BJ (cell line): Measurements from ENCODE around the gene KRTAP6-3. TPM values are rescaled to one million over a fixed set of nuclear protein-coding genes. Genes with fewer than 3 reads are reported as not detected.

Experiments used
- CTCF ChIA-PET: fragments of 350-600 bp; formaldehyde crosslinking; extraction: SDS; loops from one replicate; lab custom pipeline; 2021; ENCODE audit warnings: antibody characterized with exemption, inconsistent platforms; lab: Yijun Ruan, JAX
- POLR2A ChIA-PET: fragments of 300-600 bp; sonication (Branson Sonifier 250); formaldehyde crosslinking; extraction: SDS; loops from one replicate; lab custom pipeline; 2021; ENCODE audit warnings: antibody characterized with exemption; lab: Charles Lee
- DNase-seq: peaks from one replicate; pipeline ENCODE4 v3.0.0-alpha.2; 2011; ENCODE audit warnings: low read depth
- H3K27me3 ChIP-seq: 2 replicates; pipeline ENCODE4 v1.6.0; 2011; ENCODE audit warnings: low read length; ENCODE audit not compliant: control insufficient read depth, insufficient read depth
- H3K36me3 ChIP-seq: 2 replicates; pipeline ENCODE4 v1.5.1; 2011; ENCODE audit warnings: low read length; ENCODE audit not compliant: control insufficient read depth, insufficient read depth
- H3K4me3 ChIP-seq: 2 replicates; pipeline ENCODE4 v1.5.1; 2011; ENCODE audit warnings: low read depth, mild to moderate bottlenecking, control low read depth, low read length
- CTCF ChIP-seq: IDR thresholded peaks from 2 replicates; pipeline ENCODE4 v1.5.1; 2011; ENCODE audit warnings: low read depth, mild to moderate bottlenecking, control low read depth, inconsistent platforms, low read length, moderate library complexity; ENCODE audit not compliant: insufficient read depth
- polyA plus RNA-seq: library from polyadenylated mRNA; depleted of rRNA; stranded (reverse); fragments of >200 nt; gene quantifications from 2 replicates; pipeline ENCODE4 v1.2.3, GENCODE V29; 2011

The KRTAP6-3 gene
- polyA plus RNA-seq, 1 experiment, result not detected

GRCh38 chr21:30620080-30620479 is 27.8 kb downstream of the KRTAP6-3 start:
- no peaks in the 10 kb centered on the region for H3K27me3 ChIP-seq
- ChIA-PET POLR2A (no interaction called here), CTCF (no interaction called here)
- no peak for DNase-seq
- H3K36me3 ChIP-seq, result no peaks in the 10 kb centered on the region
- TF ChIP-seq CTCF, result no peak
- no peak overlapping the region for H3K4me3 ChIP-seq

- no peaks in the 10 kb centered on the region for H3K27me3 ChIP-seq
- DNase-seq, result no peak
- no peaks in the 10 kb centered on the region for H3K36me3 ChIP-seq
- CTCF ChIA-PET, result no interaction called here
- no peak for TF ChIP-seq CTCF
- POLR2A ChIA-PET, result no interaction called here
- H3K4me3 ChIP-seq, result no peak within 1 kb of the TSS
These were observed 28.3 kb downstream of the KRTAP6-3 start, which contains the start of gene KRTAP20-4 for GRCh38 chr21:30620522-30620921. TSS of gene KRTAP20-4 (plus strand) at chr21:30620627.

- ChIA-PET POLR2A (no interaction called here), CTCF (no interaction called here)
- Histone ChIP-seq H3K27me3 (no peaks in the 10 kb centered on the region), H3K4me3 (no peak overlapping the region), H3K36me3 (no peaks in the 10 kb centered on the region)
- no peak for DNase-seq
- TF ChIP-seq CTCF, result no peak
These were observed 31.1 kb downstream of the KRTAP6-3 start for GRCh38 chr21:30623362-30623761.

GRCh38 chr21:30625449-30626165 is 33.4 kb downstream of the KRTAP6-3 start:
- Histone ChIP-seq H3K27me3 (no peaks in the 10 kb centered on the region), H3K36me3 (no peaks in the 10 kb centered on the region), H3K4me3 (no peak overlapping the region)
- POLR2A ChIA-PET, result no interaction called here
- DNase-seq, result no peak
- CTCF ChIA-PET, result no interaction called here
- TF ChIP-seq CTCF, result no peak

GRCh38 chr21:30628109-30628508 is 35.9 kb downstream of the KRTAP6-3 start:
- no peak for TF ChIP-seq CTCF
- CTCF ChIA-PET, result no interaction called here
- Histone ChIP-seq H3K27me3 (no peaks in the 10 kb centered on the region), H3K36me3 (no peaks in the 10 kb centered on the region), H3K4me3 (no peak overlapping the region)
- POLR2A ChIA-PET, result no interaction called here
- DNase-seq, result no peak
